HCT116 (cell line): ENCODE data around the gene PLP2.

Experiments used
- CEBPB ChIP-seq: IDR thresholded peaks from 2 replicates; pipeline ENCODE4 v1.6.1; 2012; ENCODE audit warnings: low read depth
- EZH2phosphoT487 ChIP-seq: fragments of 200-600 bp; IDR thresholded peaks from 2 replicates; pipeline ENCODE4 v1.6.1; 2018; ENCODE audit warnings: antibody characterized with exemption, borderline replicate concordance
- FOSL1 ChIP-seq: IDR thresholded peaks from 2 replicates; pipeline ENCODE4 v1.6.1; 2012; ENCODE audit warnings: low read depth
- MAX ChIP-seq: IDR thresholded peaks from 2 replicates; pipeline ENCODE4 v1.6.1; 2012
- POLR2A ChIP-seq: IDR thresholded peaks from 2 replicates; pipeline ENCODE4 v1.7.0; 2011; ENCODE audit warnings: borderline replicate concordance; ENCODE audit not compliant: insufficient read depth, insufficient read length; ENCODE audit errors: extremely low read depth
- POLR2AphosphoS5 ChIP-seq: IDR thresholded peaks from 2 replicates; pipeline ENCODE4 v1.6.1; 2011; ENCODE audit warnings: mild to moderate bottlenecking, low read depth, low read length, moderate library complexity
- REST ChIP-seq: IDR thresholded peaks from 2 replicates; pipeline ENCODE4 v1.6.1; 2012; ENCODE audit warnings: low read depth
- SP1 ChIP-seq: IDR thresholded peaks from 2 replicates; pipeline ENCODE4 v1.6.1; 2012; ENCODE audit warnings: low read depth
- TCF7L2 ChIP-seq: IDR thresholded peaks from 2 replicates; pipeline ENCODE4 v1.7.0; 2011; ENCODE audit warnings: borderline replicate concordance, inconsistent platforms; ENCODE audit not compliant: insufficient read depth, insufficient read length; ENCODE audit errors: extremely low read depth
- YY1 ChIP-seq: IDR thresholded peaks from 2 replicates; pipeline ENCODE4 v1.6.1; 2011; ENCODE audit warnings: low read length, low read depth, moderate library complexity, mild to moderate bottlenecking; ENCODE audit not compliant: insufficient replicate concordance; ENCODE audit errors: extremely low read depth
- ZBTB33 ChIP-seq: IDR thresholded peaks from 2 replicates; pipeline ENCODE4 v1.6.1; 2011; ENCODE audit warnings: mild to moderate bottlenecking, low read length, moderate library complexity; ENCODE audit not compliant: insufficient replicate concordance; ENCODE audit errors: extremely low read depth
- ZNF274 ChIP-seq: fragments of 200-500 bp; sonication (Bioruptor generic); IDR thresholded peaks from 2 replicates; pipeline ENCODE4 v1.6.1; 2014; ENCODE audit warnings: mild to moderate bottlenecking, low read depth, low read length, inconsistent platforms
- TF ChIP-seq, protein P1 (sequence below), 3 experiments: fragments of 200-600 bp in 1 of 3; sonication (generic) in 1 of 3; IDR thresholded peaks in 2 of 3; conservative IDR thresholded peaks in 1 of 3; 2 replicates each; pipeline ENCODE4 v1.5.1; 2012 to 2017; ENCODE audit warnings: low read depth in 2 of 3, low read length in 2 of 3, antibody characterized with exemption in 1 of 3, borderline replicate concordance in 1 of 3, control low read depth in 1 of 3, mild to moderate bottlenecking in 1 of 3, mixed read lengths in 1 of 3, mixed run types in 1 of 3, moderate library complexity in 1 of 3; ENCODE audit not compliant: insufficient read depth in 1 of 3

GRCh38 chrX:49162620-49163019 is 9.1 kb upstream of the PLP2 start, which contains the start of gene MAGIX:
- TF ChIP-seq, protein P1, sequence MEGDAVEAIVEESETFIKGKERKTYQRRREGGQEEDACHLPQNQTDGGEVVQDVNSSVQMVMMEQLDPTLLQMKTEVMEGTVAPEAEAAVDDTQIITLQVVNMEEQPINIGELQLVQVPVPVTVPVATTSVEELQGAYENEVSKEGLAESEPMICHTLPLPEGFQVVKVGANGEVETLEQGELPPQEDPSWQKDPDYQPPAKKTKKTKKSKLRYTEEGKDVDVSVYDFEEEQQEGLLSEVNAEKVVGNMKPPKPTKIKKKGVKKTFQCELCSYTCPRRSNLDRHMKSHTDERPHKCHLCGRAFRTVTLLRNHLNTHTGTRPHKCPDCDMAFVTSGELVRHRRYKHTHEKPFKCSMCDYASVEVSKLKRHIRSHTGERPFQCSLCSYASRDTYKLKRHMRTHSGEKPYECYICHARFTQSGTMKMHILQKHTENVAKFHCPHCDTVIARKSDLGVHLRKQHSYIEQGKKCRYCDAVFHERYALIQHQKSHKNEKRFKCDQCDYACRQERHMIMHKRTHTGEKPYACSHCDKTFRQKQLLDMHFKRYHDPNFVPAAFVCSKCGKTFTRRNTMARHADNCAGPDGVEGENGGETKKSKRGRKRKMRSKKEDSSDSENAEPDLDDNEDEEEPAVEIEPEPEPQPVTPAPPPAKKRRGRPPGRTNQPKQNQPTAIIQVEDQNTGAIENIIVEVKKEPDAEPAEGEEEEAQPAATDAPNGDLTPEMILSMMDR (IDR thresholded peaks at IDR 0.05 in 2 of 3, conservative IDR thresholded peaks at IDR 0.05 in 1 of 3; ENCODE audit: borderline replicate concordance in 1 of 3, insufficient read depth in 1 of 3, low read depth in 2 of 3, low read length in 2 of 3) = no peak
- TF ChIP-seq POLR2AphosphoS5 (no peak), CEBPB (no peak), YY1 (no peak), EZH2phosphoT487 (no peak), REST (no peak), ZBTB33 (no peak), POLR2A (no peak), SP1 (no peak), ZNF274 (no peak), MAX (no peak), TCF7L2 (no peak), FOSL1 (no peak)
